ENCODE data around the gene LRRC74A.

LRRC74A gene

DNA sequence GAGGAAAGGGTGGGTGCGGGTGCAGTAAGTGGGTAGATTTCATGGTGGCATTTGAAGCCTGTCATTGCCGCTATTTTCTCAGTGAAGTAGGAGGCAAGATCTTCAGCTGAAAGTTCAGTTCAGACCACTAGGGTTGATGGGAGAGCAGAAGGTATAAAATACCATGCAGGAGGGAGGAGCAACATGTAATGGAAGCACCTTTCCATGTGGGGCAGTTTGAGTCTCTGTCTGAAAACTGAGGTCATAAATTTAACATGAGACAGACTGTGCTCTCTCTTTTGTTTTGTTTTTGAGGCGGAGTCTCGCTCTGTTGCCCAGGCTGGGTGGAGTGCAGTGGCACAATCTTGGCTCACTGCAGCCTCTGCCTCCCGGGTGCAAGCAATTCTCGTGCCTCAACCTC, 22.7 kb downstream of the LRRC74A start:
- Histone ChIP-seq H3K4me1 (ENCODE audit: insufficient read depth, poor library complexity, severe bottlenecking) (no peaks in the 10 kb centered on the region), H3K4me3 (ENCODE audit: severe bottlenecking) (no peak overlapping the region), H3K27ac (ENCODE audit: poor library complexity, severe bottlenecking) (no peak overlapping the region), H3K27me3 (ENCODE audit: insufficient read depth, poor library complexity, severe bottlenecking) (no peaks in the 10 kb centered on the region), H3K36me3 (ENCODE audit: low read depth) (no peaks in the 10 kb centered on the region), H3K9me3 (ENCODE audit: severe bottlenecking) (no peaks in the 10 kb centered on the region)
- ATAC-seq (ENCODE audit: low read depth) (peak; percentile 59), DNase-seq (ENCODE audit: low spot score) (no peak)
- TF ChIP-seq, protein P1, sequence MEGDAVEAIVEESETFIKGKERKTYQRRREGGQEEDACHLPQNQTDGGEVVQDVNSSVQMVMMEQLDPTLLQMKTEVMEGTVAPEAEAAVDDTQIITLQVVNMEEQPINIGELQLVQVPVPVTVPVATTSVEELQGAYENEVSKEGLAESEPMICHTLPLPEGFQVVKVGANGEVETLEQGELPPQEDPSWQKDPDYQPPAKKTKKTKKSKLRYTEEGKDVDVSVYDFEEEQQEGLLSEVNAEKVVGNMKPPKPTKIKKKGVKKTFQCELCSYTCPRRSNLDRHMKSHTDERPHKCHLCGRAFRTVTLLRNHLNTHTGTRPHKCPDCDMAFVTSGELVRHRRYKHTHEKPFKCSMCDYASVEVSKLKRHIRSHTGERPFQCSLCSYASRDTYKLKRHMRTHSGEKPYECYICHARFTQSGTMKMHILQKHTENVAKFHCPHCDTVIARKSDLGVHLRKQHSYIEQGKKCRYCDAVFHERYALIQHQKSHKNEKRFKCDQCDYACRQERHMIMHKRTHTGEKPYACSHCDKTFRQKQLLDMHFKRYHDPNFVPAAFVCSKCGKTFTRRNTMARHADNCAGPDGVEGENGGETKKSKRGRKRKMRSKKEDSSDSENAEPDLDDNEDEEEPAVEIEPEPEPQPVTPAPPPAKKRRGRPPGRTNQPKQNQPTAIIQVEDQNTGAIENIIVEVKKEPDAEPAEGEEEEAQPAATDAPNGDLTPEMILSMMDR (IDR thresholded peaks at IDR 0.05; ENCODE audit: poor library complexity, severe bottlenecking) = no peak

DNA sequence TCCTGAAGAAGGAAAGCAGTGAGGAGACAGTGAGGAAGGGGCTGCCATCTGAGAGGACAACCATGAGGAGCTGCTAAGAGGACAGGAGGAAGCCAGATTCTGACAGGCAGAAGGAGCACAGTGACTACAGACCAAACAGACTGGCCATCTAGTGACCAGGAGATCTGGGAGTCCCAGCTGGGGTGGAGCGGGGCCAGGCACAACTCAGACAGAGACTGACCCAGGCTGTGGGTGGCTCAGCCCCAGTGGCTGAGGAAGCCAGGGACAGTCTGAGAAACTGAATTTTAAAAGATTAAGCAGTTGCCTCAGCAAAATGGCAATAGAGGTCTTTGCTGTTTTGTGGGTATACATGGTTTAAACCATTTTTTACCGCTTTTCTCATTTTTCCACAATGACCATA, 28.9 kb downstream of the LRRC74A start:
- Histone ChIP-seq H3K4me1 (ENCODE audit: insufficient read depth, poor library complexity, severe bottlenecking) (no peaks in the 10 kb centered on the region), H3K9me3 (ENCODE audit: severe bottlenecking) (no peaks in the 10 kb centered on the region), H3K27ac (ENCODE audit: poor library complexity, severe bottlenecking) (no peak overlapping the region), H3K27me3 (ENCODE audit: insufficient read depth, poor library complexity, severe bottlenecking) (no peaks in the 10 kb centered on the region), H3K36me3 (ENCODE audit: low read depth) (no peaks in the 10 kb centered on the region), H3K4me3 (ENCODE audit: severe bottlenecking) (no peak overlapping the region)
- DNase-seq (ENCODE audit: low spot score) (no peak), ATAC-seq (ENCODE audit: low read depth) (no peak)
- TF ChIP-seq, protein P1 (IDR thresholded peaks at IDR 0.05; ENCODE audit: poor library complexity, severe bottlenecking) = no peak

DNA sequence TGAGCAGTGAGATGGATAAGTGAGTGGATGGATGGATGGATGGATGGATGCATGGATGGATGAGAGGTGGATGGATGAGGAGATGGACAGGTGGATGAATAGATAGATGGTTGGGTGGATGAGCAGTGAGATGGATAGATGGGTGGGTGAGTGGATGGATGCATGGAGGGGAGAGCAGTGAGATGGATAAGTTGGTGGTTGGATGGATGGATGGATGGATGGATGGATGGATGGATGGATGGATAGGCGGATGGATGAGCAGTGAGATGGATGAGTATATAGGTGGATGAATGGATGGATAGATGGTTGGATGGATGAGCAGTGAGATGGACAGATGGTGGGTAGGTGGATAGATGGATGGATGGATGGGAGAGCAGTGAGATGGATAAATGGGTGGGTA, 30.6 kb downstream of the LRRC74A start:
- no peaks in the 10 kb centered on the region for H3K4me1 ChIP-seq (ENCODE audit: insufficient read depth, poor library complexity, severe bottlenecking)
- H3K4me3 ChIP-seq (ENCODE audit: severe bottlenecking) = no peak overlapping the region
- no peaks in the 10 kb centered on the region for H3K27me3 ChIP-seq (ENCODE audit: insufficient read depth, poor library complexity, severe bottlenecking)
- ATAC-seq (ENCODE audit: low read depth) = no peak
- no peak for DNase-seq (ENCODE audit: low spot score)
- H3K9me3 ChIP-seq (ENCODE audit: severe bottlenecking) = no peaks in the 10 kb centered on the region
- H3K27ac ChIP-seq (ENCODE audit: poor library complexity, severe bottlenecking) = no peak overlapping the region
- TF ChIP-seq, protein P1 (IDR thresholded peaks at IDR 0.05; ENCODE audit: poor library complexity, severe bottlenecking) = no peak
- no peaks in the 10 kb centered on the region for H3K36me3 ChIP-seq (ENCODE audit: low read depth)

DNA sequence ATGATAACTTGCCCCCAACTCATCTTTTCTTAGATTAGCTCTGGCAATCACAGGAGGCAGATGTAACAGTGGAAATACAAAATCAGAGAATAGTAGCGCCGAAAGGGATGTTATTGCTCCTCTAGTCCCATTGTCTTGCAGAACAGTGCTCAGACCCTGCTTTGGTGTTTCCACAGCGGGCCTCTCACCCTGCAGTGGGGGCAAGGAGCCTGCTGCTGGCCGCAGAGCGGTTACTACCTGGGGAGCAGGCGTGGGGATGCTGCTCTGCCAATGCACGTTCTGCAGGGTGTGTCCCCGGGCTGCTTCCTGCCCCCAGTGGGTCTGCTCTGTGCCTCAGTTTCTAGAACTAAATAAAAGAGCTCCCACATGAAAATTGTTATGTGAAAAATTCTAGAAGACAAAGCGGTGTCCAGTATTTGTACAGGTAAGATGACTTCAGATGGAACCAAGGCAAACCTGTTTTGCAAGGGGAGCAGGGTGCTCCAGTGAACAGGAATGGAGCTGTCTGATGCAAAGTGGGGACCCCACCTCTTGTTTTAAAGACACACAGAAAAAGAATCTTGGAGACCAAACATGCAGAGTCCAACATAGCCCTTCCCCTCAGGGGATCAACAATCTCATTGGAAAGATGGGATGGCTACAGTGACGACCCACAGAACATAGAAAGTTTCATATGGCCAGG, 35.5 kb downstream of the LRRC74A start:
- Histone ChIP-seq H3K27me3 (ENCODE audit: insufficient read depth, poor library complexity, severe bottlenecking) (no peaks in the 10 kb centered on the region), H3K4me3 (ENCODE audit: severe bottlenecking) (no peak overlapping the region), H3K9me3 (ENCODE audit: severe bottlenecking) (no peaks in the 10 kb centered on the region), H3K36me3 (ENCODE audit: low read depth) (no peaks in the 10 kb centered on the region), H3K4me1 (ENCODE audit: insufficient read depth, poor library complexity, severe bottlenecking) (no peaks in the 10 kb centered on the region), H3K27ac (ENCODE audit: poor library complexity, severe bottlenecking) (no peak overlapping the region)
- ATAC-seq (ENCODE audit: low read depth) (no peak), DNase-seq (ENCODE audit: low spot score) (no peak)
- TF ChIP-seq, protein P1 (IDR thresholded peaks at IDR 0.05; ENCODE audit: poor library complexity, severe bottlenecking) = no peak

DNA sequence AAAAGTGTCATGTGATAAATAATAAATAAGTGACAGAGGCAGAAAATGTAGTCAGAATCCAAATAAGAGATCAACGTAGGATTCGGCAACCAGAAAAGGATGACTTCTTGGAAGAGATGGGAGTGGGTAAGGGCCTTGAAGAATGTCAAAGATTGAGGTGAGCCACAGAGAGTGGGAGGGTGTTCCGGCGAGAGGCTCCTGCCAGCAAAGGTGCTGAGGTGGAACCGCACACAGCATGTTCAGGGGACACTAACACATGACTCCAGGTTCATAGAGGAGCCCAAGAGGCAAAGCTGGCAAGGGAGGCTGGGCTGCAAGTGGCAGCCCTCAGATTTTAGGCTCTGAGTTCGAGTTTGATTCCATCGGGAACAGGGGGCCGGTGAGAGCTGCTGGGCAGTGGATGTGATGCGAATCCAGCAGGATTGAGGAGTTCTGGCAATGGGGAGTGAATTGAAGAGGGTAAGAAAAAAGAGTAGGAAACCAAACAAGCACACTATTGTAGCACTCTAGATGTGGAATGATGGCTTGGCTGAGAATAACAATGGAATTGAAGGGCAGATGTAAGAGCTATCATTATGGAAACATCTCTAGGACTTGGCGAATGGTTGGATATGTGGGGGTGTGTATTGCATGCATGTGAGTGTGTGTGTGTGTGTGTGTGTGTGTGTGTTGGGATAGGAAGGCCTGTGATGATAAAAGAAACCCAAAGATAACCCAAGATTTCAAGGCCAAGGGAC, 36.5 kb downstream of the LRRC74A start:
- DNase-seq (ENCODE audit: low spot score) (no peak), ATAC-seq (ENCODE audit: low read depth) (no peak)
- H3K27me3 ChIP-seq (ENCODE audit: insufficient read depth, poor library complexity, severe bottlenecking) = no peaks in the 10 kb centered on the region
- H3K4me1 ChIP-seq (ENCODE audit: insufficient read depth, poor library complexity, severe bottlenecking) = no peaks in the 10 kb centered on the region
- TF ChIP-seq, protein P1 (IDR thresholded peaks at IDR 0.05; ENCODE audit: poor library complexity, severe bottlenecking) = no peak
- H3K9me3 ChIP-seq (ENCODE audit: severe bottlenecking) = no peaks in the 10 kb centered on the region
- no peaks in the 10 kb centered on the region for H3K36me3 ChIP-seq (ENCODE audit: low read depth)
- H3K27ac ChIP-seq (ENCODE audit: poor library complexity, severe bottlenecking) = no peak overlapping the region
- H3K4me3 ChIP-seq (ENCODE audit: severe bottlenecking) = no peak overlapping the region

All from RWPE2 (cell line).